ENCODE measurements around the gene OR10G4. TPM values are rescaled to one million over a fixed set of nuclear protein-coding genes. Genes with fewer than 3 reads are reported as not detected.

OR10G4 gene, protein sequence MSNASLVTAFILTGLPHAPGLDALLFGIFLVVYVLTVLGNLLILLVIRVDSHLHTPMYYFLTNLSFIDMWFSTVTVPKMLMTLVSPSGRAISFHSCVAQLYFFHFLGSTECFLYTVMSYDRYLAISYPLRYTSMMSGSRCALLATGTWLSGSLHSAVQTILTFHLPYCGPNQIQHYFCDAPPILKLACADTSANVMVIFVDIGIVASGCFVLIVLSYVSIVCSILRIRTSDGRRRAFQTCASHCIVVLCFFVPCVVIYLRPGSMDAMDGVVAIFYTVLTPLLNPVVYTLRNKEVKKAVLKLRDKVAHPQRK
- total RNA-seq (ENCODE audit: unreplicated experiment) = not detected
- long read RNA-seq = 0 reads

DNA sequence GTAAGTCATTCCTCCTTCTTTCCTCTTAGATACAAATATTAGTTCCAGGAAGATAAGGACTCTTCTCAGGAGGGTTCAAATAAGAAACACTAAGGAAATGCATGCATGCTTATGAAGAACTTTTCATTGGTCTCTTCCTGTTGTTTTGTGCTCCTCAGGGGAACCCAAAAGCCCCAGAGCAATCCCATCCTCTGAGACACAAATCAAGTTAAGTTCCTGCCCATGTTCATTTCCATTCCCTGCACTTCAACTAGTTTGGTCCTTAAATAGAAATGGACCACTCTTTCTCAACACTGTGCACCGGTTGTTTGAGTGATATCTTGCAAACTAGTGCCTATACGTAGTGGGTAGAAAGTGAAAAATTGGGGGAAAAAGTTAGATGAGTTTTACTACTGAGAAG, at the start of gene OR10G4:
TSS of gene OR10G4 (plus strand) at position 301 of the 400 bp plus-strand sequence. CDS start 2,578 bp downstream, outside the sequence.
- Mint-ChIP-seq H3K4me1 (ENCODE audit: unreplicated experiment) (peaks cover 3% of the 10 kb centered on the region), H3K27me3 (ENCODE audit: unreplicated experiment) (no peaks in the 10 kb centered on the region), H3K4me3 (ENCODE audit: unreplicated experiment) (no peak within 1 kb of the TSS), H3K36me3 (ENCODE audit: low read depth, unreplicated experiment) (no peaks in the 10 kb centered on the region), H3K27ac (ENCODE audit: unreplicated experiment) (no peak within 1 kb of the TSS), H3K9me3 (ENCODE audit: unreplicated experiment) (no peaks in the 10 kb centered on the region)
- no peak for DNase-seq (ENCODE audit: low spot score)
- no peak for TF ChIP-seq CTCF (IDR thresholded peaks at IDR 0.05; ENCODE audit: unreplicated experiment)

- TF ChIP-seq CTCF (IDR thresholded peaks at IDR 0.05; ENCODE audit: unreplicated experiment) = no peak
- peaks cover 3% of the 10 kb centered on the region for H3K27me3 Mint-ChIP-seq (ENCODE audit: unreplicated experiment)
- H3K4me1 Mint-ChIP-seq (ENCODE audit: unreplicated experiment) = peaks cover 8% of the 10 kb centered on the region
- H3K4me3 Mint-ChIP-seq (ENCODE audit: unreplicated experiment) = no peak overlapping the region
- no peaks in the 10 kb centered on the region for H3K36me3 Mint-ChIP-seq (ENCODE audit: low read depth, unreplicated experiment)
- no peak for DNase-seq (ENCODE audit: low spot score)
- H3K9me3 Mint-ChIP-seq (ENCODE audit: unreplicated experiment) = no peaks in the 10 kb centered on the region
- no peak overlapping the region for H3K27ac Mint-ChIP-seq (ENCODE audit: unreplicated experiment)
Observed at GRCh38 chr11:123973816-123974215, 39.0 kb upstream of the OR10G4 start.

- Mint-ChIP-seq H3K27ac (ENCODE audit: unreplicated experiment) (no peak overlapping the region), H3K4me1 (ENCODE audit: unreplicated experiment) (peaks cover 8% of the 10 kb centered on the region), H3K36me3 (ENCODE audit: low read depth, unreplicated experiment) (no peaks in the 10 kb centered on the region), H3K9me3 (ENCODE audit: unreplicated experiment) (no peaks in the 10 kb centered on the region), H3K4me3 (ENCODE audit: unreplicated experiment) (no peak overlapping the region), H3K27me3 (ENCODE audit: unreplicated experiment) (peaks cover 3% of the 10 kb centered on the region)
- no peak for DNase-seq (ENCODE audit: low spot score)
- TF ChIP-seq CTCF (IDR thresholded peaks at IDR 0.05; ENCODE audit: unreplicated experiment) = no peak
Observed at GRCh38 chr11:123976770-123977560, 35.8 kb upstream of the OR10G4 start.

DNA sequence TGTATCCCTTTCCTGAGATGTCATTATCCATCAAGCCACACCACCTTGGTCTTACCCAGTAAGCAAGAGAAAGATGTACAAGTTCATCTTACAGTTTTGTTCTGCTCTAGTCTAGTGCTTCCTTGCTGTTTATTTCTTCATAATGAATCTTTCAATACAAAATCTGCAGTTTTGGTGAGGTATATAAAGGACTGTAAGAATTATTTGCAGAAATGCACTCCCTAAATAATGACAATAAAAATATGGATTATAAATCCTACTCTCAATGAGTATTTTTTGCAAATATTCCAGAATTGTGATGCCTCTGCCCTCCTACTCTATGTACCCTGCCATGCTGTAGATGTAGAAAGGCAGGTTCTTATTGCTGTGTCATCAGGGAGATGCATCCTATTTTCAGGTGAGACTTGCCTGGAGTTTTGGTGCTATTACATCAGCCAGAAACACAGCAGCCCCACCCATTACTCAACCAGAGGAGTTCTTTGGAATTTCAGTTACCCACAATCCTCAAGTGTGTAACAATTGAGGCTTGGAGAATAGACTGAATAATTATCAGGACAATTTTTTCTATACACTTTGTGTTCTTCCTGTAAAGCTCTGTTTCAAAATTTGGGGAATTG, 35.0 kb upstream of the OR10G4 start, which contains the start of gene OR10S1:
TSS of gene OR10S1 (minus strand) at position 51 of the 617 bp plus-strand sequence. CDS start 117 bp downstream, outside the sequence.
- no peak for TF ChIP-seq CTCF (IDR thresholded peaks at IDR 0.05; ENCODE audit: unreplicated experiment)
- H3K4me1 Mint-ChIP-seq (ENCODE audit: unreplicated experiment) = peaks cover 8% of the 10 kb centered on the region
- no peaks in the 10 kb centered on the region for H3K9me3 Mint-ChIP-seq (ENCODE audit: unreplicated experiment)
- no peak for DNase-seq (ENCODE audit: low spot score)
- H3K36me3 Mint-ChIP-seq (ENCODE audit: low read depth, unreplicated experiment) = no peaks in the 10 kb centered on the region
- H3K27me3 Mint-ChIP-seq (ENCODE audit: unreplicated experiment) = peaks cover 3% of the 10 kb centered on the region
- no peak within 1 kb of the TSS for H3K4me3 Mint-ChIP-seq (ENCODE audit: unreplicated experiment)
- no peak within 1 kb of the TSS for H3K27ac Mint-ChIP-seq (ENCODE audit: unreplicated experiment)
